ENCODE measurements around the gene SYNGR1. TPM values are rescaled to one million over a fixed set of nuclear protein-coding genes. Genes with fewer than 3 reads are reported as not detected.

The SYNGR1 gene
- total and polyA plus RNA-seq, 2 experiments from 2014 or later: 30.9 to 37.0 TPM

GRCh38 chr22:39408173-39408572 is 58.4 kb downstream of the SYNGR1 start:
- no peaks in the 10 kb centered on the region; the same call in 1 of the 2 replicates for H3K9me2 ChIP-seq (ENCODE audit: insufficient read depth)
- no peak overlapping the region for H3K4me3 Mint-ChIP-seq
- no peaks in the 10 kb centered on the region for H3K27me3 ChIP-seq (ENCODE audit: insufficient read depth)
- peaks cover 2% of the 10 kb centered on the region for H3K27me3 Mint-ChIP-seq (ENCODE audit: insufficient read depth, low read depth, poor library complexity)
- no peak overlapping the region for H3K27ac ChIP-seq (ENCODE audit: low read depth)
- peaks cover 3% of the 10 kb centered on the region for H3K4me1 Mint-ChIP-seq
- TF ChIP-seq POLR2AphosphoS5 (IDR thresholded peaks at IDR 0.05; ENCODE audit: low read depth): no peak
- TF ChIP-seq ETS1 (IDR thresholded peaks at IDR 0.05): no peak
- no peak for TF ChIP-seq NANOG (IDR thresholded peaks at IDR 0.05; ENCODE audit: borderline replicate concordance)
- TF ChIP-seq JUNB (IDR thresholded peaks at IDR 0.05; ENCODE audit: unreplicated experiment): no peak
- TF ChIP-seq REST (IDR thresholded peaks at IDR 0.05; ENCODE audit: unreplicated experiment): no peak
- TF ChIP-seq ZNF114 (CRISPR knock-in tag; IDR thresholded peaks at IDR 0.05): no peak
- TF ChIP-seq EZH2 (IDR thresholded peaks at IDR 0.05; ENCODE audit: low read depth, unreplicated experiment): no peak
- TF ChIP-seq CREB1 (CRISPR knock-in tag; IDR thresholded peaks at IDR 0.05; ENCODE audit: low read depth): no peak
- no peak for TF ChIP-seq STAT1 (IDR thresholded peaks at IDR 0.05; ENCODE audit: unreplicated experiment)
- TF ChIP-seq EZH2phosphoT487 (IDR thresholded peaks at IDR 0.05; ENCODE audit: unreplicated experiment): no peak
- no peak for TF ChIP-seq ZNF462 (CRISPR knock-in tag; IDR thresholded peaks at IDR 0.05)
- no peak for TF ChIP-seq ZNF331 (CRISPR knock-in tag; IDR thresholded peaks at IDR 0.05; ENCODE audit: low read depth)
- TF ChIP-seq CTCF (conservative IDR thresholded peaks at IDR 0.05; ENCODE audit: low read depth in 2 of 2): no peak
- H3K36me3 Mint-ChIP-seq (ENCODE audit: low read depth): peaks cover 10% of the 10 kb centered on the region
- no peaks in the 10 kb centered on the region for H3F3A ChIP-seq (replicated peaks; ENCODE audit: low read depth)
- H3K27ac Mint-ChIP-seq: no peak overlapping the region
- no peak overlapping the region for H3K4me3 ChIP-seq
- ATAC-seq (no peak), DNase-seq (ENCODE audit: low spot score) (no peak)
- no peak overlapping the region for H2AFZ ChIP-seq
- no peaks in the 10 kb centered on the region for H3K9me3 Mint-ChIP-seq
- peaks cover 33% of the 10 kb centered on the region for H3K79me2 ChIP-seq (replicated peaks; ENCODE audit: insufficient read depth)
- H3K4me1 ChIP-seq (ENCODE audit: insufficient read depth): peaks cover 3% of the 10 kb centered on the region; the same call in 1 of the 2 replicates
- no peaks in the 10 kb centered on the region for H3K36me3 ChIP-seq (ENCODE audit: insufficient read depth)
- no peak overlapping the region for H3K4me2 ChIP-seq
- peaks cover 10% of the 10 kb centered on the region for H4K20me1 ChIP-seq (replicated peaks; ENCODE audit: insufficient read depth)
